ENCODE results near the gene MAN2B2. TPM values are rescaled to one million over a fixed set of nuclear protein-coding genes. Genes with fewer than 3 reads are reported as not detected.

MAN2B2 gene
- polyA plus RNA-seq, 5 donors = 12.3 to 18.1 (median 15.9) TPM

- no peak for DNase-seq
Measured at GRCh38 chr4:6565691-6566390, 9.1 kb upstream of the MAN2B2 start.

DNA sequence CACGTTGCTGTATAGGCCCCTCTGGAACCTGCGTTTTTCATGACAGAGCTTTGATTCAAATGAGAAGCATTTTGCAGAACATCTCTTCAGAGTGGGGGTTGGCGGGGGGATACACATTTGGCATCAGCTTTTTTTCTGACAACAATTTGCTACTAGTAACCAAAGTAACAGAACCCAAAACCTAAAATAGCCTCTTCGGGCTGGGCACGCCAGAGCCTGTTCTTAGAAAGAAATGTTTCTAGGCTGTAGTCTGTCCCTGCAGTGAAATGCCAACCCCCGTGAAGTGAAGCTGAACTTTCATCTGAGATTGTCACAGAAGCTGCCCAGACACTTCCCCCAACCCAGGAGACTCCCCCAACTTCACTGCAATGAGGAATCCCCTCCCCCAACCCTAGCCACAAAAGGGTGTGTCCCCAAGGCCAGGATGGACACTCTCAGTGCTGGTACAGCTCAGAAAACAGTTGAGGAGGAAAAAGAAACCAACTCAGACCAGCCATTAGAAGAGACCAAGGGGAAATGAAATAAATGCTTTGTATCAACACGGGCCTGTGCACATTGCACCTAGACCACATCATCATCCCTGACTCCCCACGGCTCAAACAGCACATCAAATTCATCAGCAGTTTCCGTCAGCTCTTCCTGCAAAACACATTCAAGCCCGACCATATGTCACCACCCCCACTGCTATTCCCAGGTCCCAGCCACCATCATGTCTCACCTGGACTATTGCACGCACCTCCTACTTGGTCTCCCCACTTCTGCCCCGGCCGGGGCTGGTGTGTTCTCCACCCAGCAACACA lies 8.4 kb upstream of the MAN2B2 start:
- no peak for DNase-seq

DNA sequence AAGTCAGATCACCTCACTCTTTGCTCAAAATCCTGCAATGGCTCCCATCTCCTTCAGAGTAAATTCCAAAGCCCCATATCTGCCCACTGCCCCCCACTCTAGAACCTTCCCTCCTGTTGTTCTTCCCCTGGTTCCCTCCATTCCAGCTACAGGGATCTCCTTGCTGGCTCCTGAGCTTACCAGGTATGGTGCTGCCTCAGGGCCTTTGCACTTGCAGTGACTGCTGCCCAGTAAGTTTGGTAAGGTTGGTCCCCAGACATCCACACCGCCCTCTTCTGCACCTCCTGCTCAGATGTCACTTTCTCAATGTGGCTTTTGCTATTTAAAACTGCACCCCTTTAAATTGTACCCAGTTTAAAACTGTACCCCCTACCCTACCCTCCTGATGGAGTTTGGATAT lies 7.8 kb upstream of the MAN2B2 start:
- no peak for DNase-seq

GRCh38 chr4:6568148-6568547 lies 6.8 kb upstream of the MAN2B2 start:
- no peak for DNase-seq

- no peak for DNase-seq
Measured at GRCh38 chr4:6568689-6569332, 6.2 kb upstream of the MAN2B2 start.

- no peak for DNase-seq
Measured at GRCh38 chr4:6571608-6572007, 3.4 kb upstream of the MAN2B2 start.

GRCh38 chr4:6573551-6573950 lies 1.4 kb upstream of the MAN2B2 start:
- no peak for DNase-seq

- DNase-seq = no peak
Measured at GRCh38 chr4:6573986-6574746, 823 bp upstream of the MAN2B2 start.

GRCh38 chr4:6575503-6576240 lies 683 bp downstream of the MAN2B2 start:
- no peak for DNase-seq

GRCh38 chr4:6576512-6576911 lies 1.5 kb downstream of the MAN2B2 start:
- DNase-seq = no peak

- DNase-seq = no peak
Measured at GRCh38 chr4:6576932-6577331, 1.9 kb downstream of the MAN2B2 start.

DNA sequence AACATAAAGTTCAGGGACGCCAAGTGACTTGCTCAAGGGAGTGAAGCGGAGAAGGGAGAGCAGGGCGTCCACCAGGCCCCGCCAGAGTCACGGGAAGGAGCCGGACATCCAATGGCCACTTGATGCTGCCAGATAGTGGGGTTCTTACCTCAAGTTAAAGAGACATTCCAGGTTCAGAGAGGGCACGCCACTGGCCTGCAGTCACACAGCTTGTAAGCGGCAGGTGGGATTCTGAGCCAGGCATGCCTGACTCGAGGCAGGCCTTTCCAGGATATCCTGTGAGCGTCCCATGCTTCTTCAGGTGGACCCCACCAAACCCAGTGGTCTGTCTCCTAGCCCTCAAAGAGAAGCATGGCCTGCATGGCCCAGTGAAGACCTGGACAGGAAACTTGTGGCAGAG lies 2.4 kb downstream of the MAN2B2 start:
- no peak for DNase-seq

DNA sequence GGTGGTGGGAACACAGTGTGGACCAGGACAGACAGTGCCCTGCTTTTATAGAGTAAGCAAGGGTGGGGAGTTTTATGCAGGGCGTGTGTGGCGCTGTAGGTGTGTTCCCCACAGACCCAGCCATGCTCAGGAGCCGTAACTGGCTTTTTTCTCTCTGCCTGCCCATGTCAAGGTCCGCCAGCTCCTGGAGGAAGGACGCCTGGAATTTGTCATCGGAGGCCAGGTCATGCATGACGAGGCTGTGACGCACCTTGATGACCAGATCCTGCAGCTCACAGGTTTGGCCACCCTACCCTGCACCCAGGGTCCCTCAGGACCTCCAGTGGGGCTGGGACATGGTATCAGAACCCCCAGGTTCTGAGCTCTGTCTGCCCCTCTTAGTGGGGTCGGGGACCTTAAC lies 3.2 kb downstream of the MAN2B2 start:
- DNase-seq = no peak

GRCh38 chr4:6580353-6580752 lies 5.4 kb downstream of the MAN2B2 start:
- DNase-seq = no peak

DNA sequence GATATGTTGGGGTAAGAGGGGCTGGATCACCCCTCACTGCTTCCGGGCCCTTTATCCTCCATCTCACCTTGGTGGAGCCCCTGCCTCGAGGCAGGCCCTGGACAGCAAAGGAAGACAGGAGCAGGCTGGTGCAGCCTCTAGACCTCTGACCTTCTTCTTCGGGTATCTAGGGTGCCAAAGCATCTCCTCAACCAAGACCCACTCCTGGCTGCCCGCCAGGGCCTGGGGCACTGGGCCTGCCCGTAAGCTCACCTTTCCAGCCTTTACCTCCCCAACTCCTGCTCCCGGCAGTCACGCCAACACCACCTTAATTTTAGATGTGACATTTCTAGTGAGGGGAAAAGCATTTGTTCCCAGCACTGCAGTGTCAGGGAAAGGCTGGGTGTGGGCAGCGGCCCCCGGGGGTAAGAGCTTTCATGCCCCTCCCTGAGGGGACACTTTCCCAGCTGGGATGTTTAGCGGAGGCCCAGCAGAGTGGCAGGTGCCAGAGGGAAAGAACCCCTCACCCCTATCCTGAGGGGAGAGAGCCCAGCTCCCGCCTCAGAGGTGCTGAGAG lies 6.7 kb downstream of the MAN2B2 start:
- no peak for DNase-seq

DNA sequence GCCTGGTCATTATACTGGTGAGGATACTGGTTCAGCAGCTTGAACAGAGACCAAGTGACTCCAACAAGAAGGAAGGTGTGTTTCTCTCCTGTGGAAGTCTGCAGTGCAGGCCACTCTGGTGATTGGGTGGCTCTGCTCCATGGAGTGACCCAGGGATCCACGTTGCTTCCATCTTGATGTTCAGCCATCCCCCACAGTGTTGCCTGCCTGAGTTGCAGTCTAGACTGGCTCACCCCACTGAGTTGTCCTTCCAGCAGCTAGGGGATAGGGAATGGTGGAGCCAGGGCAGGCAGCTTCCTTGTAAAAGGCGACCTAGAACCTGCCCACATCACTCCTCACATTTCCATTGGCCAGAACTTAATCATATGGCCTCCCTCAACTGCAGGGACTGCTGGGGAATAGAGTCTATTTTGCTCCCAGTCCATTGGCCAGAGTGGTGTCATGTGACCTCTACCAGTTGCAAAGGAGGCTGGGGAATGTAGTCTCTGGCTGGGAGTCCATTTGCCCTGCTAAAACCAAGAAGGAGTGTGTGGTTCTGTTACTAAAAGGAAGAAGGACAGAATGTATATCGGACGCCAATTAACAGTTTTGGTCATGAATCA lies 8.0 kb downstream of the MAN2B2 start:
- no peak for DNase-seq

- no peak for DNase-seq
Measured at GRCh38 chr4:6584865-6585264, 9.9 kb downstream of the MAN2B2 start.

DNA sequence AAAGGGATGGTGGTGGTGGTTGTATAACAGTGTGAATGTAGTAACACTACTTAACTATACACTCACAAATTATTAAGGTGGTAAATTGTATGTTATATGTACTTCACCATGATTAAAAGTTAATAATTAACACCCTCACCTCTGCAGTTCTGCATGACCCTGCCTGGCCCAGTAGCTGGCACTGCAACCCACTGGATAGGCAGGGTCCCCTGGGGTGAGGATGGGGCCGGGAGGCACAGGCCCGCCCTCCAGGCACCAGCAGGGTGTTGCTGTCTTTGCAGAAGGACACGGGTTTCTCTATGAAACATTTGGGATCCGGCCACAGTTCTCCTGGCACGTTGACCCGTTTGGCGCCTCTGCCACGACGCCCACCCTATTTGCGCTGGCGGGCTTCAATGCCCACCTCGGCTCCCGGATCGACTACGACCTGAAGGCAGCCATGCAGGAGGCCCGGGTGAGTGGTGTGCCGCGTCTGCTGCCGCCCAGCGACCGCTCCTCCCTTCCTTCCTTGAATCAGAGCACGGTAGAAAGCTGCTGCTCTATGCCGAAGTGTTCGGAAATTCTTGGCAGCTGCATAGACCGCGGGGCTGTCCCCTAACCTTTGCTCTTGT lies 11.8 kb downstream of the MAN2B2 start:
- no peak for DNase-seq

GRCh38 chr4:6589444-6589843 lies 14.5 kb downstream of the MAN2B2 start:
- DNase-seq = no peak

- DNase-seq = no peak
Measured at GRCh38 chr4:6591313-6591712, 16.3 kb downstream of the MAN2B2 start.
